ENCODE results near the gene THRA. TPM values are rescaled to one million over a fixed set of nuclear protein-coding genes. Genes with fewer than 3 reads are reported as not detected.

Gene THRA
- total RNA-seq, 1 experiment from 2014 or later: 10.1 TPM

- H3K4me1 ChIP-seq (ENCODE audit: insufficient read depth, low read length): no peaks in the 10 kb centered on the region
- H2BK12ac ChIP-seq (ENCODE audit: insufficient read length, low read depth, low read length): no peak overlapping the region
- no CpG with 5 or more reads among the region's 7 CpGs for WGBS (ENCODE audit: extremely low coverage, insufficient read length, low lambda C conversion rate)
- no peaks in the 10 kb centered on the region for H3K9me3 ChIP-seq (ENCODE audit: control insufficient read depth, low read depth, low read length)
- peaks cover 69 to 96% (median 92%) of the 10 kb centered on the region in 3 experiments for H3K36me3 Mint-ChIP-seq (ENCODE audit: insufficient read depth in 1 of 3, low read depth in 3 of 3)
- H2BK5ac ChIP-seq (ENCODE audit: insufficient read length, low read length): no peak overlapping the region
- no peak overlapping the region for H3K4me2 ChIP-seq (ENCODE audit: insufficient read depth, insufficient read length, low read length)
- no peak overlapping the region for H3K9ac ChIP-seq (ENCODE audit: extremely low read depth, insufficient read length, low read length)
- H2AK5ac ChIP-seq (ENCODE audit: insufficient read length, low read length): no peak overlapping the region
- H4K91ac ChIP-seq (ENCODE audit: insufficient read length, low read depth, low read length): no peak overlapping the region
- no peak for DNase-seq
- TF ChIP-seq CTCF (conservative IDR thresholded peaks at IDR 0.05): no peak
- no peak overlapping the region for H2AFZ ChIP-seq (ENCODE audit: low read length)
- no peak overlapping the region for H3K18ac ChIP-seq (ENCODE audit: insufficient read length, low read depth, low read length)
- no peak overlapping the region for H3K4me3 Mint-ChIP-seq
- peak overlapping the region in 1 of 3 experiments; percentile 43; a peak in 1 of 7 replicates for H3K27ac Mint-ChIP-seq
- no peak overlapping the region for H2BK15ac ChIP-seq (ENCODE audit: low read depth, low read length)
- no peak overlapping the region for H2BK20ac ChIP-seq (ENCODE audit: low read depth, low read length, poor library complexity, severe bottlenecking)
- no peak overlapping the region for H2BK120ac ChIP-seq (ENCODE audit: low read depth, low read length, poor library complexity, severe bottlenecking)
- no peaks in the 10 kb centered on the region for H3K9me3 Mint-ChIP-seq
- no peaks in the 10 kb centered on the region for H3K23me2 ChIP-seq (ENCODE audit: insufficient read length, low read depth, low read length, poor library complexity, severe bottlenecking)
- H3T11ph ChIP-seq (ENCODE audit: low read length): no peak overlapping the region
- no peaks in the 10 kb centered on the region for H3K27me3 Mint-ChIP-seq (ENCODE audit: low read depth)
- H3K56ac ChIP-seq (ENCODE audit: insufficient read length, low read depth, low read length): no peak overlapping the region
- no peaks in the 10 kb centered on the region for H3K27me3 ChIP-seq (ENCODE audit: insufficient read depth, low read length)
- H3K79me1 ChIP-seq (ENCODE audit: insufficient read depth, low read depth, low read length, poor library complexity, severe bottlenecking): peaks cover 6% of the 10 kb centered on the region
- no peaks in the 10 kb centered on the region for H4K20me1 ChIP-seq (ENCODE audit: control insufficient read depth, insufficient read depth, insufficient read length)
- H3K4me1 Mint-ChIP-seq: peaks cover 0 to 7% of the 10 kb centered on the region in 2 experiments; a peak in 2 of 4 replicates
- H4K8ac ChIP-seq (replicated peaks; ENCODE audit: insufficient read length, low read depth, low read length): no peak overlapping the region
- H4K5ac ChIP-seq (ENCODE audit: insufficient read length, low read depth, low read length): no peak overlapping the region
- H3K79me2 ChIP-seq (ENCODE audit: insufficient read depth, low read length): peaks cover 2% of the 10 kb centered on the region; the same call in 1 of the 2 replicates
- no peak overlapping the region for H3K14ac ChIP-seq (ENCODE audit: insufficient read depth, low read length)
- no peak overlapping the region for H3K23ac ChIP-seq (ENCODE audit: insufficient read length, low read depth, low read length)
- H3K4ac ChIP-seq (ENCODE audit: low read depth, low read length): no peak overlapping the region
- no peak overlapping the region for H3K27ac ChIP-seq (ENCODE audit: insufficient read length, low read depth, low read length)
Observed at GRCh38 chr17:40130352-40131042, 67.7 kb downstream of the THRA start.
